A549 (cell line): ENCODE results near the gene NAV2. TPM values are rescaled to one million over a fixed set of nuclear protein-coding genes. Genes with fewer than 3 reads are reported as not detected.

Source experiments
- ATAC-seq, 2 experiments: fragments of 200-7000 bp in 1 of 2; fragments of >200 bp in 1 of 2; cut with Nextera tagmentation in 1 of 2; cut with Tn5 transposase in 1 of 2; 3 replicates each; pipeline versions ENCODE4 v1.8.0 to v1.9.1; 2018 to 2020; ENCODE audit warnings: mild to moderate bottlenecking in 1 of 2, moderate library complexity in 1 of 2
- CTCF ChIA-PET: fragments of 300-600 bp; sonication (Branson Sonifier 250); formaldehyde crosslinking; extraction: SDS; loops from one replicate; lab custom pipeline; 2021; ENCODE audit warnings: antibody characterized with exemption, inconsistent platforms; lab: Yijun Ruan, JAX
- POLR2A ChIA-PET: fragments of 350-600 bp; formaldehyde crosslinking; extraction: SDS; loops from one replicate; lab custom pipeline; 2021; ENCODE audit warnings: antibody characterized with exemption, inconsistent platforms; lab: Yijun Ruan, JAX
- DNase-seq, 2 experiments: peaks; one replicate each; pipeline versions ENCODE4 v3.0.0 to v3.0.0-alpha.2; 2011 to 2016; ENCODE audit warnings: low read depth in 1 of 2, low spot score in 1 of 2
- FAIRE-seq: peaks from 2 replicates; lab custom pipeline; 2011; peaks lifted over from hg19 to GRCh38; lab: Jason Lieb, UNC
- H3K27ac ChIP-seq, 2 experiments: fragments of >200 bp; sonication (Bioruptor Twin); formaldehyde crosslinking; 3 replicates each; pipeline ENCODE4 v1.5.1; 2016 to 2017
- H3K4me1 ChIP-seq: fragments of >200 bp; sonication (Bioruptor Twin); formaldehyde crosslinking; 3 replicates; pipeline ENCODE4 v1.6.1; 2016
- H3K4me2 ChIP-seq: fragments of >200 bp; sonication (Bioruptor Twin); formaldehyde crosslinking; 3 replicates; pipeline ENCODE4 v1.6.1; 2016
- H3K4me3 ChIP-seq: fragments of >200 bp; sonication (Bioruptor Twin); formaldehyde crosslinking; 3 replicates; pipeline ENCODE4 v1.5.1; 2016
- H3K9me3 ChIP-seq: fragments of >200 bp; sonication (Bioruptor Twin); formaldehyde crosslinking; 3 replicates; pipeline ENCODE4 v1.6.1; 2016
- BHLHE40 ChIP-seq: IDR thresholded peaks from 2 replicates; pipeline ENCODE4 v1.6.1; 2012; ENCODE audit warnings: low read depth, low read length, inconsistent platforms
- CBX2 ChIP-seq: fragments of 200-600 bp; sonication (generic); IDR thresholded peaks from 2 replicates; pipeline ENCODE4 v1.6.1; 2016; ENCODE audit warnings: low read depth, mild to moderate bottlenecking, borderline replicate concordance
- CBX8 ChIP-seq: fragments of 200-600 bp; sonication (generic); IDR thresholded peaks from 2 replicates; pipeline ENCODE4 v1.6.1; 2016
- CEBPB ChIP-seq, 2 experiments: fragments of >200 bp in 1 of 2; sonication (Bioruptor Twin) in 1 of 2; formaldehyde crosslinking in 1 of 2; IDR thresholded peaks; 2 replicates each; pipeline ENCODE4 v1.6.1; 2012 to 2016
- E2F6 ChIP-seq: IDR thresholded peaks from 2 replicates; pipeline ENCODE4 v1.6.1; 2012; ENCODE audit warnings: low read depth, borderline replicate concordance
- EHF ChIP-seq: fragments of 250-450 bp; sonication (Bioruptor Pico); IDR thresholded peaks from 2 replicates; pipeline ENCODE4 v1.5.0; 2020; ENCODE audit warnings: mild to moderate bottlenecking
- EP300 ChIP-seq, 2 experiments: fragments of >200 bp; sonication (Bioruptor Twin); formaldehyde crosslinking; IDR thresholded peaks; 2 replicates in 1 of 2; 3 replicates in 1 of 2; pipeline ENCODE4 v1.6.1; 2016 to 2017
- ESRRA ChIP-seq: fragments of 150-350 bp; IDR thresholded peaks from 2 replicates; pipeline ENCODE4 v1.6.1; 2014; ENCODE audit warnings: mild to moderate bottlenecking, low read length, borderline replicate concordance
- FOSB ChIP-seq: fragments of 250-450 bp; sonication (Bioruptor Pico); IDR thresholded peaks from 2 replicates; pipeline ENCODE4 v1.5.0; 2020; ENCODE audit warnings: mild to moderate bottlenecking, moderate library complexity
- FOSL2 ChIP-seq, 2 experiments: fragments of 450-650 bp in 1 of 2; fragments of >200 bp in 1 of 2; sonication (Bioruptor Twin) in 1 of 2; formaldehyde crosslinking; IDR thresholded peaks; 2 replicates each; pipeline versions ENCODE4 v1.5.0 to v1.6.1; 2016 to 2020; ENCODE audit warnings: mild to moderate bottlenecking in 1 of 2, moderate library complexity in 1 of 2
- GATA3 ChIP-seq: IDR thresholded peaks from 2 replicates; pipeline ENCODE4 v1.6.1; 2012; ENCODE audit warnings: borderline replicate concordance
- HES2 ChIP-seq: fragments of >200 bp; sonication (Bioruptor Twin); formaldehyde crosslinking; IDR thresholded peaks from 2 replicates; pipeline ENCODE4 v1.6.1; 2016
- HOXB13 ChIP-seq: fragments of 250-450 bp; sonication (Bioruptor Pico); IDR thresholded peaks from 2 replicates; pipeline ENCODE4 v1.5.0; 2020; ENCODE audit warnings: low read depth, mild to moderate bottlenecking, moderate library complexity
- JUN ChIP-seq, 2 experiments: fragments of >200 bp; sonication (Bioruptor Twin); formaldehyde crosslinking; IDR thresholded peaks; 2 replicates in 1 of 2; 3 replicates in 1 of 2; pipeline ENCODE4 v1.6.1; 2016 to 2017
- JUNB ChIP-seq: fragments of >200 bp; sonication (Bioruptor Twin); formaldehyde crosslinking; IDR thresholded peaks from 2 replicates; pipeline ENCODE4 v1.6.1; 2016
- KDM1A ChIP-seq: fragments of 200-600 bp; sonication (generic); IDR thresholded peaks from 2 replicates; pipeline ENCODE4 v1.6.1; 2016; ENCODE audit warnings: low read depth, mild to moderate bottlenecking
- MAX ChIP-seq: IDR thresholded peaks from 2 replicates; pipeline ENCODE4 v1.6.1; 2012
- MAZ ChIP-seq: fragments of 150-350 bp; IDR thresholded peaks from 2 replicates; pipeline ENCODE4 v1.6.1; 2014; ENCODE audit warnings: antibody characterized with exemption, low read depth, low read length, borderline replicate concordance
- NFE2L2 ChIP-seq: fragments of 150-350 bp; conservative IDR thresholded peaks from 2 replicates; pipeline ENCODE4 v1.6.1; 2014; ENCODE audit warnings: low read length
- NPAS2 ChIP-seq: fragments of 250-450 bp; sonication (Bioruptor Pico); IDR thresholded peaks from 2 replicates; pipeline ENCODE4 v1.8.0; 2022; ENCODE audit warnings: mild to moderate bottlenecking, moderate library complexity, borderline replicate concordance
- POLR2A ChIP-seq: IDR thresholded peaks from 2 replicates; pipeline ENCODE4 v1.6.1; 2012; ENCODE audit warnings: mild to moderate bottlenecking, low read length
- RAD21 ChIP-seq, 2 experiments: fragments of >200 bp in 1 of 2; sonication (Bioruptor Twin) in 1 of 2; formaldehyde crosslinking in 1 of 2; IDR thresholded peaks in 1 of 2; conservative IDR thresholded peaks in 1 of 2; 2 replicates in 1 of 2; 3 replicates in 1 of 2; pipeline ENCODE4 v1.6.1; 2012 to 2018; ENCODE audit warnings: inconsistent platforms in 1 of 2
- RARB ChIP-seq: fragments of 250-450 bp; sonication (Bioruptor Pico); IDR thresholded peaks from 2 replicates; pipeline ENCODE4 v1.8.0; 2021; ENCODE audit warnings: mild to moderate bottlenecking, moderate library complexity
- RCOR1 ChIP-seq: fragments of 150-350 bp; IDR thresholded peaks from 2 replicates; pipeline ENCODE4 v1.6.1; 2014; ENCODE audit warnings: antibody characterized with exemption, low read length, low read depth
- RNF2 ChIP-seq: fragments of 200-600 bp; sonication (generic); IDR thresholded peaks from 2 replicates; pipeline ENCODE4 v1.6.1; 2016; ENCODE audit warnings: low read depth, mild to moderate bottlenecking, antibody characterized with exemption, moderate library complexity, borderline replicate concordance
- SMC3 ChIP-seq: fragments of >200 bp; sonication (Bioruptor Twin); formaldehyde crosslinking; IDR thresholded peaks from 3 replicates; pipeline ENCODE4 v1.6.1; 2018; ENCODE audit warnings: inconsistent platforms
- TP53 ChIP-seq: fragments of 250-450 bp; sonication (Bioruptor Pico); IDR thresholded peaks from 2 replicates; pipeline ENCODE4 v1.5.0; 2021; ENCODE audit warnings: mild to moderate bottlenecking, moderate library complexity
- ZC3H11A ChIP-seq: fragments of 450-650 bp; IDR thresholded peaks from 2 replicates; pipeline ENCODE4 v1.6.1; 2014; ENCODE audit warnings: antibody characterized with exemption, mild to moderate bottlenecking
- ZSCAN20 ChIP-seq: fragments of 250-450 bp; sonication (Bioruptor Pico); IDR thresholded peaks from 2 replicates; pipeline ENCODE4 v1.8.0; 2022; ENCODE audit warnings: mild to moderate bottlenecking, moderate library complexity
- WGBS: methylation state at CpG from one replicate; pipeline ENCODE4 v1.1.6; 2017; ENCODE audit errors: missing lambda C conversion rate; 5-methylcytosine and 5-hydroxymethylcytosine counted together
- polyA plus RNA-seq, 4 experiments: library from polyadenylated mRNA; depleted of rRNA in 3 of 4; stranded (reverse); fragments of >200 nt; fragmentation: RNase III in 1 of 4; extraction: RNeasy Plus Mini Kit Qiagen cat#74134 plus additional on column Dnase treatment in 1 of 4; gene quantifications; 2 replicates in 3 of 4; 3 replicates in 1 of 4; pipeline ENCODE4 v1.2.3, GENCODE V29; 2011 to 2017
- TF ChIP-seq, protein P1 (sequence below): fragments of >200 bp; sonication (Bioruptor Twin); formaldehyde crosslinking; IDR thresholded peaks from 3 replicates; pipeline ENCODE4 v1.5.1; 2016
- TF ChIP-seq, protein P2 (sequence below): fragments of 250-450 bp; sonication (Bioruptor Pico); IDR thresholded peaks from 2 replicates; pipeline ENCODE4 v1.5.0; 2021; ENCODE audit warnings: mild to moderate bottlenecking, moderate library complexity, borderline replicate concordance

The NAV2 gene
- polyA plus RNA-seq, 2 of the 4 experiments (the other 2 are of a cell fraction) = 4.9 to 19.8 TPM

- ATAC-seq = no peak
- no peak for DNase-seq
- H3K4me1 ChIP-seq = peaks cover 64% of the 10 kb centered on the region
- peak overlapping the region; percentile 70 for H3K4me2 ChIP-seq
- ChIA-PET CTCF (no interaction called here), POLR2A (no interaction called here)
- FAIRE-seq = no peak
- no peaks in the 10 kb centered on the region for H3K9me3 ChIP-seq
- H3K4me3 ChIP-seq = no peak overlapping the region
- whole genome bisulfite sequencing = 92% methylated on average over 9 of the region's 9 CpGs
- TF ChIP-seq CBX2 (no peak), MAZ (no peak), HOXB13 (no peak), E2F6 (no peak), EHF (CRISPR knock-in tag) (no peak), JUNB (no peak), CBX8 (no peak), KDM1A (no peak), NPAS2 (CRISPR knock-in tag) (no peak), SMC3 (no peak), RARB (CRISPR knock-in tag) (no peak)
- TF ChIP-seq, protein P1, sequence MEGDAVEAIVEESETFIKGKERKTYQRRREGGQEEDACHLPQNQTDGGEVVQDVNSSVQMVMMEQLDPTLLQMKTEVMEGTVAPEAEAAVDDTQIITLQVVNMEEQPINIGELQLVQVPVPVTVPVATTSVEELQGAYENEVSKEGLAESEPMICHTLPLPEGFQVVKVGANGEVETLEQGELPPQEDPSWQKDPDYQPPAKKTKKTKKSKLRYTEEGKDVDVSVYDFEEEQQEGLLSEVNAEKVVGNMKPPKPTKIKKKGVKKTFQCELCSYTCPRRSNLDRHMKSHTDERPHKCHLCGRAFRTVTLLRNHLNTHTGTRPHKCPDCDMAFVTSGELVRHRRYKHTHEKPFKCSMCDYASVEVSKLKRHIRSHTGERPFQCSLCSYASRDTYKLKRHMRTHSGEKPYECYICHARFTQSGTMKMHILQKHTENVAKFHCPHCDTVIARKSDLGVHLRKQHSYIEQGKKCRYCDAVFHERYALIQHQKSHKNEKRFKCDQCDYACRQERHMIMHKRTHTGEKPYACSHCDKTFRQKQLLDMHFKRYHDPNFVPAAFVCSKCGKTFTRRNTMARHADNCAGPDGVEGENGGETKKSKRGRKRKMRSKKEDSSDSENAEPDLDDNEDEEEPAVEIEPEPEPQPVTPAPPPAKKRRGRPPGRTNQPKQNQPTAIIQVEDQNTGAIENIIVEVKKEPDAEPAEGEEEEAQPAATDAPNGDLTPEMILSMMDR = no peak
- peak overlapping the region; percentile 91 to 99 for H3K27ac ChIP-seq
Observed at GRCh38 chr11:19977941-19978340, 265.3 kb downstream of the NAV2 start.

- H3K9me3 ChIP-seq = no peaks in the 10 kb centered on the region
- H3K4me3 ChIP-seq = no peak overlapping the region; the same call in 2 of the 3 replicates
- FAIRE-seq (peak; percentile 39), ATAC-seq (peak; percentile 90 to 94), DNase-seq (peak; percentile 57 to 79)
- WGBS = 48% methylated on average over 8 of the region's 8 CpGs
- H3K27ac ChIP-seq = peak overlapping the region; percentile 91 to 99
- CTCF ChIA-PET = interaction anchor here (0.6 to 3.6 kb wide), 11 partner anchors 11 to 805 kb away, joined by 3 to 20 read pairs (median 6); no protein-coding TSS in a partner anchor
- H3K4me1 ChIP-seq = peaks cover 69% of the 10 kb centered on the region
- POLR2A ChIA-PET = interaction anchor here (0.9 kb wide), 1 partner anchor 16 kb away, joined by 3 read pairs; no protein-coding TSS in a partner anchor
- H3K4me2 ChIP-seq = peak overlapping the region; percentile 70
- TF ChIP-seq HOXB13 (no peak), POLR2A (no peak), FOSB (CRISPR knock-in tag) (no peak), RCOR1 (no peak), E2F6 (0 out of 2 replicates have a peak, but pooled peaks have one; percentile 29), NFE2L2 (no peak), RAD21 (conservative IDR thresholded peaks at IDR 0.05 in 1 of 2, IDR thresholded peaks at IDR 0.05 in 1 of 2) (peak in 1 of 2 experiments; percentile 25; a peak in 1 of 5 replicates), RARB (CRISPR knock-in tag) (no peak), FOSL2 (IDR thresholded peaks at IDR 0.05) (peak; percentile 79), FOSL2 (CRISPR knock-in tag; IDR thresholded peaks at IDR 0.05) (peak; percentile 77), GATA3 (peak; percentile 68; the same call in 1 of the 2 replicates), ZSCAN20 (no peak), ESRRA (0 out of 2 replicates have a peak, but pooled peaks have one; percentile 29), MAX (peak; percentile 41), TP53 (CRISPR knock-in tag) (no peak), CBX2 (no peak), ZC3H11A (no peak), CEBPB (IDR thresholded peaks at IDR 0.05) (peak; percentile 78 to 91), RNF2 (no peak), HES2 (0 out of 2 replicates have a peak, but pooled peaks have one; percentile 17), JUN (IDR thresholded peaks at IDR 0.05) (peak; percentile 79 to 86; a peak in 4 of 5 replicates), CBX8 (no peak), EP300 (IDR thresholded peaks at IDR 0.05) (peak; percentile 50 to 81; a peak in 3 of 5 replicates), NPAS2 (CRISPR knock-in tag) (no peak), BHLHE40 (no peak), JUNB (peak; percentile 86)
- TF ChIP-seq, protein P2, sequence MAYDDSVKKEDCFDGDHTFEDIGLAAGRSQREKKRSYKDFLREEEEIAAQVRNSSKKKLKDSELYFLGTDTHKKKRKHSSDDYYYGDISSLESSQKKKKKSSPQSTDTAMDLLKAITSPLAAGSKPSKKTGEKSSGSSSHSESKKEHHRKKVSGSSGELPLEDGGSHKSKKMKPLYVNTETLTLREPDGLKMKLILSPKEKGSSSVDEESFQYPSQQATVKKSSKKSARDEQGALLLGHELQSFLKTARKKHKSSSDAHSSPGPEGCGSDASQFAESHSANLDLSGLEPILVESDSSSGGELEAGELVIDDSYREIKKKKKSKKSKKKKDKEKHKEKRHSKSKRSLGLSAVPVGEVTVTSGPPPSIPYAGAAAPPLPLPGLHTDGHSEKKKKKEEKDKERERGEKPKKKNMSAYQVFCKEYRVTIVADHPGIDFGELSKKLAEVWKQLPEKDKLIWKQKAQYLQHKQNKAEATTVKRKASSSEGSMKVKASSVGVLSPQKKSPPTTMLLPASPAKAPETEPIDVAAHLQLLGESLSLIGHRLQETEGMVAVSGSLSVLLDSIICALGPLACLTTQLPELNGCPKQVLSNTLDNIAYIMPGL = no peak
Observed at GRCh38 chr11:19978668-19979518, 266.3 kb downstream of the NAV2 start.
